HG02571 (cell line): Measurements from ENCODE around the gene SAC3D1.

Experiments
- ATAC-seq: cut with Tn5 transposase; IDR thresholded peaks from one replicate; pipeline ENCODE4 v1.9.1; 2021; ENCODE audit warnings: mild to moderate bottlenecking, moderate library complexity; ENCODE audit not compliant: unreplicated experiment

The SAC3D1 gene

GRCh38 chr11:65059523-65059922 is 18.5 kb downstream of the SAC3D1 start:
- no peak for ATAC-seq

GRCh38 chr11:65059959-65060824 is 19.2 kb downstream of the SAC3D1 start:
- no peak for ATAC-seq

- ATAC-seq: no peak
Observed at GRCh38 chr11:65060913-65061408, 20.0 kb downstream of the SAC3D1 start.

- ATAC-seq: no peak
Observed at GRCh38 chr11:65063532-65063931, 22.5 kb downstream of the SAC3D1 start.

- no peak for ATAC-seq
Observed at GRCh38 chr11:65064847-65065240, 23.8 kb downstream of the SAC3D1 start.

GRCh38 chr11:65065851-65066250 is 24.8 kb downstream of the SAC3D1 start:
- ATAC-seq: no peak

- ATAC-seq: no peak
Observed at GRCh38 chr11:65066315-65066714, 25.3 kb downstream of the SAC3D1 start.

GRCh38 chr11:65066805-65067291 is 25.8 kb downstream of the SAC3D1 start:
- ATAC-seq: no peak

GRCh38 chr11:65067446-65067845 is 26.4 kb downstream of the SAC3D1 start:
- ATAC-seq: no peak

- ATAC-seq: no peak
Observed at GRCh38 chr11:65069217-65069616, 28.2 kb downstream of the SAC3D1 start.

GRCh38 chr11:65071907-65072630 is 31.1 kb downstream of the SAC3D1 start:
- ATAC-seq: no peak

GRCh38 chr11:65072631-65072966 is 31.6 kb downstream of the SAC3D1 start:
- ATAC-seq: no peak

GRCh38 chr11:65077451-65077850 is 36.4 kb downstream of the SAC3D1 start:
- no peak for ATAC-seq

- no peak for ATAC-seq
Observed at GRCh38 chr11:65078151-65078550, 37.1 kb downstream of the SAC3D1 start.

GRCh38 chr11:65078786-65079342 is 37.9 kb downstream of the SAC3D1 start:
- no peak for ATAC-seq

GRCh38 chr11:65083134-65083833 is 42.3 kb downstream of the SAC3D1 start:
- ATAC-seq: no peak

- ATAC-seq: peak; percentile 73
Observed at GRCh38 chr11:65083834-65084597, 43.0 kb downstream of the SAC3D1 start, which contains the start of the genes CDCA5 and ZFPL1. CDCA5 (minus strand) TSS chr11:65084040; CDS start chr11:65083978, 62 bp downstream. ZFPL1 (plus strand) TSS chr11:65084222; CDS start chr11:65084699, 477 bp downstream.

- no peak for ATAC-seq
Observed at GRCh38 chr11:65084598-65085375, 43.8 kb downstream of the SAC3D1 start.

- no peak for ATAC-seq
Observed at GRCh38 chr11:65085446-65085845, 44.4 kb downstream of the SAC3D1 start.
